UCSD-AML1 (cell line): ENCODE data around the gene PLEKHH2.

ENCODE experiments used
- DNase-seq: peaks from one replicate; lab custom pipeline; 2025; ENCODE audit not compliant: unreplicated experiment; lab: John Stamatoyannopoulos, UW

The PLEKHH2 gene

DNA sequence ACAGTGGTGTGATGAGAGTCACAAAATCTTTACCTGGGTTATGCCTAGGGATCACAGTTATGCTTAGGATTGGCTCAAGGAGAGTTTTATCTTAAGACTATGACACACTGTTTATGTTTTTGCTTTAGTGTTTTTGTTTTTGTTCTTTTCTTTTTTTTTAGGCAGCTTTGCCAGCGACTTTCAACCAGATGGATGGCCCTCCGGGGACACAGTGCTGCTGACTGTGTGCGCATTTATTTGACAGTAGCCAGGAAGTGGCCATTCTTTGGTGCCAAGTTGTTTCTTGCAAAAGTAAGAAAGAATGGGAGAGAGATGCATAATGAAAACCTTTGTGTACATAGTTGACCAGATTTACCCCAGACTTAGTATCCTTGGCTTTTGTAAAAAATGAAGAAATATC is 121.7 kb downstream of the PLEKHH2 start:
- DNase-seq = no peak

DNA sequence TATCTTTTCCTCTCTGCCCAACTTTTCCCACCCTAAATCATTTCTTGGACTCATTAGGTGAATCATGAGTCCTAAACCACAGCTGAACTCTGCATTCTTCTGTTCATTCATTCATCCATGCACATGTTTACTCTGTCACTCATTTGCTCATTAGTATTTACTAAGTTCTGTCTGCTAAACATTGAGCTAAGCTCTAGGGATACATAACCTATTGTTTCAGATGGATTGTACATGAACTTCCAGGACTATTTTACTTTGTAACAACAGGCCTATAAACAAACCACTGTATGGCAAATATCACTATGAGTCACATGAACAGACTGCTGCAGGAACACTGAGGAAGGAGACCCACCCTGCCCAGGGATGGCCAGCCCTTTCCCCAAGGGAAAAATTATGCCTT is 122.1 kb downstream of the PLEKHH2 start:
- no peak for DNase-seq

DNA sequence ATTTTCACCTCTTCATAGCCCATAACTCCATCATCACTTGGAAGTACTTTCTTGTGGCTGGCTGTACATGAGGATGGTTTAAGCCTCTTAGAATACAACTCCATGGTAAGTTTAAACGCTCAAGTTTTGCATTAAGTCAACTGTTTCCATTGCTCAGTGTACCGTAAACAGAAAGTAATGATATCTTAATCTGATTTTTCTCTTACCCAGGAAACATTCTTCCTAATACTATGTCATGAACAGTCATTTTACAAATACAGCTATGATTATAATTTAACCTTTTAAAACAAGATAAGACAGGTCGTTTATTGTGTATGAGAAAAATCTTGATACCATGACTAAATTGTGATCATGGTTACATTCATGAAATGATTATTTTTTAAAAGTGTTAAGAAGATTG is 125.2 kb downstream of the PLEKHH2 start:
- DNase-seq = no peak

DNA sequence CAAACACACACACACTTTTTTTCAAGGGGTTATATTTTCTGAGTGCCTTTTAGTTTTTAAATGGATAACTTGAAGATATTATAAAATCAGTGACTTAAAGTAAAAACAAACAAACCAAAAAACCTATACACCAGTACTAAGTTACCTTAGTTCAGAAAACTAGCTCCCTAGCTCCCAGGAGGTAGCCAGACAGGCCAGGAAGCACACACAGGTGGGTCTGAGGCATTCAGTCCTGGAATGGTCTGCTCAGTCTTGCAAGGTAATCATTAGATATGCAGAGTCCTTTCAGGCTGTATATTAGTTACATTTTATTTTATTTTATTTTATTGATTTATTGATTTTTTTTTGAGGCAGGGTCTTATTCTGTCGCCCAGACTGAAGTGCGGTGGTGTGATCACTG is 126.0 kb downstream of the PLEKHH2 start:
- DNase-seq = no peak

DNA sequence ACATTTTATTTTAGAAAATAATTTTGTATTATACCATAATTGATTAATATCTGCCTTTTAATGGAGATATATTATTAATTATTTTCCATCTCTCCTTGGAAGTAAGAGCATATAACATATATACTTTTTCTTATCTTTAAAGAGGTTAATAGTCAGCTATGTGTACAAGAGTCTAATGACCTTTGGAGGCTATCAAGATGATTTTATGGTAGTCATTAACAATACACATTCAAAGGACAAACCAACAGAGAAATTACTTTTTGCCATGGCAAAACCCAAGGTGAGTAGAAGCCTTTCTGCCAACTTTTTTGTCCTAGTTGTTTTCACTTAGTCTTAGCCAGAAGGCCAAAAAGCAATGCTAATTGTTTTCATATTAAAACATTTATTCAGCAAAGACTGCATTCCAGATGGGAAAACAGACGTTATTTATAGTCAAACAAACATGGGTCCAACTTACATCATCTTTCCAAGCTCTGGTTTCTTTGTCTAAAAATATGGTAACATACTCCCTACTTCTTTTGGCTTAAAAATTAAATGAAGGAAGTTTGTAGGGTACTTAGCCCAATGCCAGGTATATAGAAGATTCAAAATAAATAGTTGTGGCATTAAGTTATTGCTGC is 127.1 kb downstream of the PLEKHH2 start:
- no peak for DNase-seq

DNA sequence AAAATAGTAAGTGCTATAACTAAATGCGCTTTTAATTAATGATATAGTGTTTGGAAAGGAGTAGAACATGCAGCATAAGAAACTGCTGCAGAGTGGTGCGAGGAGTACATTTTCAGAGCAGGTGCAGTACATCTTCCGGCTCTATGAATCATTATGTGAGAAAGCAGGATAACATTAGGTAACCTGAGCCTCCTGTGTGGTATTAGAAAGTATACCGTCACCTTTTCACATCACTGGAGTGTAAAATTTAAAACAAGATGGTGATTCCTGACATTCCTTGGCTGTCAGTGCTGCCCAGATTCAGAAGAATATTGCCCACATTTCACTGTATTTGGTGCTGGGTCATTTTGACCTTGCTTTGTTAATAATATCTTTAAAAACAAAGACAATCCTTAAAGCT is 128.9 kb downstream of the PLEKHH2 start:
- DNase-seq = no peak

DNA sequence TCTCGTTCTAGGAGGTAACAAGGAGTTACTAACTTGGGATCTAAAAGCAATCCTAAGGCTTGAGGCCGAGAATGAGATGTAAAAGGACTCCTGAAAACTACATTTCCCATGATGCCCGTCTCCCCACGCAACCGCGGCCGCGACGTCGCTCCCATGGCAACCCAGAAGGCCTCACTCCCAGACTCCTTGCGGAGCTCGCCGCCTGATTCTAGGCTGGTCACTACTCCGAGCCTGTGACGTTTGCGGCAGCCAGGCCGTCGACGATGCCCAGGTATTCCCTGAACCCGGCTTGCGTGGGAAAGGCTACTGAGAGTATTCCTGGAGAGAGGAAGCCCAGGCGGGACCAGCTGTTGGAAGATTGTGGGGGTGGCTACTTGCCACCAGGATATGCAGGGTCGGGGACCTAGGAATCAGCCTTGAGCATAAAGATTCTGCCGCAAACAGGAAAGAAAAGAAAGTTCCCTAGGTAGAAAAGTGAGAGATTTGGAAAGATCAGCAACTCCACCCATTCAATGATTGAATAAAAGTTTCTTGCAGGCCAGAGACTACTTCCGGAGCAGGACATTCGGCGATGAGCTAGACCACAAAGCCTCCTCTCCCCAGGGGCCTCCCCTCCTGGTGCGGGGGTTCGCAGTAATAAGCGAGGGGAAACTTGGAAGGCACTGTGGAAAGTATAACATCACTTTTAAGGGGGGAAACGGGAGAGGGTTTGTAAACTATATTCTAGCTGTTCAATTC is 137.0 kb downstream of the PLEKHH2 start, which contains the start of gene DYNC2LI1:
Gene DYNC2LI1, plus strand, starts transcription at position 164 of the 738 bp plus-strand sequence. Its CDS starts 100 bp downstream, at position 264.
- peak; percentile 84 for DNase-seq

DNA sequence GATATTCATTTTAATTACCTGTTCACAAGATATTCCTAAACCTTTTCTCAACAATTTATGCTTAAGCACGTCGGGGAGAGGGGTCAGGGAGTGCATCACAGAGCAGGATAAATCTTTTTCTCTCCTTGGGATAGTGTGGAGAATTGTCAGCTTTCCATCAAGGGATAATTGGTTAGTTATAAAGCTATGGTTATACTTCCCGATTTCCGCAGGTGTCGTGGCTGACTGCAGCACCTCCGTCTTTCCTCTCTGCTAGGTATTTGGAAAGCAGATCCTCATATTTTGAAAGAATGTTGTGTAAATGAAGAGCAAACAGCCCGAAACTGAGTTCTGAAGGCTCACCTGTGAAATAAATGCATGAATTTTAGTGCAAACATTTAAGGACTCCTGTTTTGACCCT is 137.6 kb downstream of the PLEKHH2 start:
- DNase-seq = no peak

DNA sequence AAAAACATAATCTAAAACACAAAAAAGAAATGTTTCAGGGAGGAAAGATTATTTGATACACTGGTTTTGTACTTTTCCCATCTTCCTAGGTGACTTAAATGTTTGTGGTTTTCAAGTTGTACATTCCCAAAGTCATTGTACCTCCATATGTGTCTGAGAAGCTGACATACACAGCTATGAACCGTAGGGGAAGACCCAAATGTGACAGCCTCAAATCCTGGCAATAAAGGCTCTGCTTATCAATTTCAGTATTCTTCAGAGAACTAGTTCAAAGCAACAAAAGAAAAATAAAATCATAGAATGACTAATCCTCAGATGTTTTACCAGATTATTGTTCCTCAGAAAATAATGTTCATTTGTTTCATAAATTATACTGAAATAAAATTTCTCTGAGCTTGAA is 139.3 kb downstream of the PLEKHH2 start:
- no peak for DNase-seq

DNA sequence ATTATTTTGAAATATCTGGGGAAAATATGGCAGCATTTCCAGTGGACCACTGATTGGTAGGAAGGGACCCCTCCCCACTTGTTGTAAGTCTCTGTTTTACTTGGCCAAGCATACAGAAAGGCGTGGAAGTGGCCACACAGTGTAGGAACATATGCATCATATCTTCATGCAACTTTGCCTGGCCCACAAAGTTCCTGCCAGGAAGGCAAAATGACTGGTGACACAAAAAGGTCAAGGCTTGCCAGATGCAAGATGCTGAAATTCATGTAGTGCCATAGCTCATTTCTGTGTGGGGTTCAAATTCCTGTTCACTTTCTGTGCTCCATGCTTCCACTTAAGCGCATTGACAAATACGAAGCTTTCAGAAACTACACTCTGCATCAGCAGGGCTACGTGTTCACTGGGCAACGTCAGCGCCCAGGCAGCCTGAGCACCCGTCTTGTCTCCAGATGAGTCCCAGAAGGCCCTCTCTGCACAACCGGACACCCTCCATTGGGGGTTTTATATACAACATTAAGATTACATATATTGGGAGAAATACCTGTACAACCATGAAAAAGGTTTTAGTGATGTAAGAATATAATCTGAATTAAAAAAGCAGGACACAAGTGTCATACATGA is 140.4 kb downstream of the PLEKHH2 start:
- DNase-seq = no peak

DNA sequence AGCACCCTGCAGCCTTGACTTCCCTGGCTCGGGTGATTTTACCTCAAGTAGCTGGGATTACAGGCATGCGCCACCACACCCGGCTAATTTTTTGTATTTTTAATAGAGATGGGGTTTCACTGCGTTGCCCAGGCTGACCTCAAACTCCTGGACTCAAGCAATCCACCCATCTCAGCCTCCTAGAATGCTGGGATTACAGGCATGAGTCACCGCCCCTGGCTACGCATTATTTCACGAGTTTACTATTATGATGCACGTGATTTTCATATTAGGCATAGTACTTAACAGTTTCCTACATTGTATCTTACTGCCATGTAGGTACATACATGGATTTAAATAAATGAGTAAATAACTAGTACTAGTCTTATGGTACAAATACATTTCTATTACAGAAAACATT is 141.2 kb downstream of the PLEKHH2 start:
- no peak for DNase-seq

DNA sequence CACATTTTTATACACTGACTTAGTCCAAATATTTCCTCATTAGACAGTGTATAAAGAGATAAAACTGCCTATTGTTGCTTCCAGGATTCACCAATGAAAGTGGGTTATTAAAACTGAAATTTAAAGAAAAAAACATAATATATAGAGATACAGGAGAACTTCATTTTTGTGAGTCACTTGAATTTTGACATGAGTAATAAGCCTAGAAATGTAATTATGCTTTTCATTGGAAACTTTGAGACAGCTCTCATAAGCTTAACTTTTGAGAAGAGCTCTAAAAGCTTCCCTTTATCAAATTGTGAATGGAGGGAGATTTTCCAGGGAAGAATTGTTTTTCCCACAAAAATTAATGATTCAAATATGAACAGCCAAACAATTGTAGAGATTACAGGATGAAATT is 150.8 kb downstream of the PLEKHH2 start:
- DNase-seq = no peak

DNA sequence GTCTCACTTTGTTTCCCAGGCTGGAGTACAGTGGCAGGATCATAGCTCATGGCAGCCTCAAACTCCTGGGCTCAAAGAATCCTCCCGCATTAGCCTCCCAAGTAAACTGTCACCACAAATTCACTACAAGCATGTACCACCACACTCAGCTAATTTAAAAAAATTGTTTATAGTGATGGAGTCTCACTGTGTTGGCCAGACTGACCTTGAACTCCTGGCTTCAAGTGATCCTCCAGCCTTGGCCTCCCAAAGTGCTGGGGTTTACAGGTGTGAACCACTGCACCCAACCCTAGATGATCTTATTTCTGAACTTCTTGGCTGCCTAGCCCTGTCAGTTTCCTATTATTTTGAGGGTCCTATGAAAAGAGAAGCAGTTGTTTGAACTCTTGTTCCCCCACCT is 151.6 kb downstream of the PLEKHH2 start:
- no peak for DNase-seq

DNA sequence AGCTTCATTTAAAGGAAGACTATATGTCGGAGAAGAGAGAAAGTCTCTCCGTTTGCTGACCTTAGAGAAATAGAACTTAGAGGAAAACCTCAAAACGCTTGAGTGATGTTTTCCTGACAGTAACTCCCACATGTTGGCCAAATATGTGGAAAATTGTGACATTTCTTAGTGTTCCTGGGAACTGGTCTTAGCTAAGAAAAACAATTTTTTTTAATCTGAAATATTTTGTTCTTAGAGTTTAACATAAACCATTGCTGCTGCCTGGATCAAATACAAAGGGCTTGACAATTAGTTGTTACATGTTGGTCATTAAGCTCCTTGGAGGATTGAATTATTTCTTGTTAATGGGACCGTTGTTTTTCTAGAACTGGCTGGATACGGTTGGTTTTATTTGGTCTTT is 153.1 kb downstream of the PLEKHH2 start:
- DNase-seq = no peak

DNA sequence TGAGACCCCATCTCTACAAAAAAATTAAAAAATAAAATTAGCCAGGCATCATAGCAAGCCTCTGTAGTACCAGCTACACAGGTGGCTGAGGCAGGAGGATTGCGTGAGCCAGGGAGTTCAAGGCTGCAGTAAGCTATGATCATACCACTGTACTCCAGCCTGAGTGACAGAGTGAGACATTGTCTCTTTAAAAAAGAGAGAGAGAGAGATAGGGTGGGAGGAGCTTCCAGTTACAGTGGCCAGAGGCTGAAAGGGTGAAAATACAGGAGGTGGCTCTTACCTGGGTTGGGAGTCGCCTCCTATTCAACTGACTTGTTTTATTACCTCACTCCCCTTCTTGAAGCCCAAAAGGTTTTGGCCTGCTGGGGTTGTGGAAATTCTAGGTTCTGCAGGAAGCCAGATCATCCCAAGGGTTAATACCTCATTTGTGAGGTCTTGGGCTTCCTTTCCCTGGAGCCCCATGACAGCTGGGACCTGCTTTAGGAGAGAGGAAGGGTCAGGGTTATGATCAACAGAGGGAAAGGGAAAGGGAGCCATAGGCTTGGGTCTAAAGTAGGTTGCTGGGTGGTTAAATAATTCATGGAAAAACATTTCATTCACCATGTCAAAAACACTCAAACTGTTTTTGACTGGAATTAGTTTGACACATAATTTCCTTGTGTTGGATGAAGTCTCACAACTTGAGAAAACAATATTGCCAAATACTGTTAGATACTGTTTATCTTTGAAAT is 154.1 kb downstream of the PLEKHH2 start:
- DNase-seq = no peak

DNA sequence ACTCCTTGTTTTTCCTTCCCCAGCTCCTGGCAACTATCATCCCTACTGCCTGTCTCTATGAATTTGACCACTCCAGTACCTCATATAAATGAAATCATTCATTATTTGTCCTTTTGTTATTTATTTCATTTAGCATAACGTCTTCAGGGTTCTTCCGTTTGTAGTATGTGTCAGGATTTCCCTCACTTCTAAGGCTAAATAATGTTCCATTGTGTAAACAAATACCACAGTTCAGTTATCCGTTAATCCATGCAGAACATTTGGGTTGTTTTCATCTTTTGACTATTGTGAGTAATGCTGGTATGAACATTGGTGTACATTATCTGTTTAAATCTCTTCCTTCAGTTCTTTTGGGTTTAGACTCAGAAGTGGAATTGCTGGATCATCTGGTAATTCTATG is 155.6 kb downstream of the PLEKHH2 start:
- DNase-seq = no peak

DNA sequence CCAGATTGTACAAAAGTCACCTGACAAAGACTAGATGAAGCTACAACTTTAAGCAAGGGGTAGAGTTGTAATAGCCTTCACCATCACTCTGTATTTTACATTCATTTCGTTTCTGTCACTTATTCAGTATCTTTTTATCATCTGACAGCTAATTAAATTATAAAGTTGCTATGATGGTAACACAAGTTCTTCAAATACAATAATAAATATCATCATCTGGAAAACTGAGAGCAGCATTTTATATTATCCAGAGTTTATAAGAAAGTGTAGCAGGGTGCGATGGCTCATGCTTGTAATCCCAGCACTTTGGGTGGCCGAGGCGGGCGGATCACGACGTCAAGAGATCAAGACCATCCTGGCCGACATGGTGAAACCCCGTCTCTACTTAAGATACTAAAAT is 157.9 kb downstream of the PLEKHH2 start:
- DNase-seq = no peak

DNA sequence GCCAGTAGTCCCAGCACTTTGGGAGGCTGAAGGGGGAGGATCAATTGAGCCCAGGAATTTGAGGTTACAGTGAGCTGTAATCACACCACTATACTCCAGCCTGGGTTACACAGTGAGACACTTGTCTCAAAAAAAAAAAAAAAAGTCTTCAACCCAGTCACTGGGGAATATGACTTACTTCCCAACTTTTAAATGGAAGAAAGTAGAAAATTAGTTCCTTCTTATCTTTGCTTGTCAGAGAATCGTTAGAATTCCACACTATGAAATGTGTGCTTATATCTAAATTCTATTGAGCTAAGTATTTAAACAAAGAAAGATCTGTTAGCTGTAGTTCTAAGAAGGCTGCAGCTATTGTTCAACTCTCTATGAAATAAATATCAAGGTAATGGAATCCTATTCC is 159.1 kb downstream of the PLEKHH2 start:
- no peak for DNase-seq

DNA sequence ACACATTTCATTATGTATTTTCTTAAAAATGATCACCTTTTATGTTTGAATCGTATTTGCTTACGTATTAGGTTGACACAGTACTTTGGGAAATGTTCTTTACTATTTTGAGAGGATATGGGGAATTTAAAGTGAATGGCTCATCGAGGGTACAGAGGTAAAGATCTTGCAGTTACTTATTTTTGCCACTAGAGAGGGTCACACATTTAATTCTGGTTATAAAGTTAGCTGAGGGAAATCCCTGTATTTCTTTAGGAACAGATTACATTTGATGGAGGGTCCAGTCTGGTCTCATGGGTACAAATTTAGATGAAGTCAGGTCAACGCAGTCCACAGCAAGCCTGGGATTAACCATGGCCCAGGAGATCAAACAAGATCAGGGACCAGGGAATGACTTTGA is 161.2 kb downstream of the PLEKHH2 start:
- no peak for DNase-seq

DNA sequence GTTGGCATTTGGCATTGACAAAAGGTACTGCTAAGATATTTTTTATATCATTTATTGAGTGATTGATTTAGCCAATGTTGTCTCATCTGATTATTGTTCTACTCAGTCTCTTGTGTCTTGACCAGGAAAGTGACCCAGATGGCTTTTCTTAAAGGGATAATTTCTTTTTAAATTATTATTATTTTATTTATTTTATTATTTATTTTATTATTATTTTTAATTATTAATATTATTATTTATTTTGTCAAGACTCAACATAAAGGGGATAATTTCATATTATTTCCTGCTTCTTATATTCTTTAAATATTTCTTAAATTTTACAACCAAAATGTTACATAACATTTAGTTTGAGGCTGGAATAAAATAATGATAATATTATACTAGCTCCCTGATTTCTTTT is 163.8 kb downstream of the PLEKHH2 start:
- no peak for DNase-seq

DNA sequence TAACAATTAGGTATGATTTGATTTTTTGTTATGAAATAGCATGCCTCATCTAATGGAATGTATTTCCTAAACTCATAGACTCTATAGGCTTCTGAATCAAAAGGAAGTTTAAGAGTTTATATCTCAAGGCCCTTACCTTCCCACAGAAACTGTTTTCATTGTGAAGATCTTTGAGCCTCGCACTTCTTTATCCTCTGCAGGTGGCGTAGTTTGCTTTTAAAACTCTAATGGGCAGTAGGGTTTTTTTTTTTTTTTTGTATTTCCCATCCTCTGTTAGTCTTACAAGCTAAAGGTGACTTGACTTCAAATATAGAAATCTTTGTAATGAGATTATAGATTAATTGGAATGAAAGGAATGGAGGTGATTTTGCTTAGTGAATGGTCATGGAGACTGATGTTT is 165.1 kb downstream of the PLEKHH2 start:
- no peak for DNase-seq

DNA sequence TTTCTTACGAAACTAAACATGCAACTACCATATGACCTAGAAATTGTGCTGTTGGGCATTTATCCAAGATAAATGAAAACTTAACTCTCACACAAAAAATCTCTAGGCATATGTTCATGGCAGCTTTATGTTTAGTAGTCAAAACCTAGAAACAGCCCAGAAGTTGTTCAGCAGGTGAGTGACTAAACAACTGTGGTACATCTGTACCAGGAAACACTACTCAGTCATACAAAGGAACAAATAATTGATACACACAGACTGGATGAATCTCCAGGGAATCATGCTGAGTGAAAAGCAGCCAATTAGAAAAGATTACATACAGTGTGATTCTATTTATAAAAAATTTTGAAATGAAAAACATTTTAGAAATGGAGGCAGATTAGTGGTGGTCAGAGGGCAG is 166.1 kb downstream of the PLEKHH2 start:
- no peak for DNase-seq
